ENCODE data around the gene DNAJC24. TPM values are rescaled to one million over a fixed set of nuclear protein-coding genes. Genes with fewer than 3 reads are reported as not detected.
A peak's percentile ranks its signal among the peaks of the same experiment; 100 is the strongest.

The DNAJC24 gene
- total RNA-seq, 1 experiment from 2014 or later: 50.4 TPM

GRCh38 chr11:31325160-31325559 is 44.5 kb upstream of the DNAJC24 start:
- DNase-seq (ENCODE audit: low spot score): peak; percentile 46
- BruUV-seq (replicated peaks): no TSS peak
- POLR2A ChIA-PET (ENCODE audit: low non-redundant PET): no interaction called here
- no peak for TF ChIP-seq CTCF (conservative IDR thresholded peaks at IDR 0.05; ENCODE audit: low read depth, low read length)
- TF ChIP-seq EZH2 (IDR thresholded peaks at IDR 0.05; ENCODE audit: borderline replicate concordance, low read depth, low read length, poor library complexity, severe bottlenecking): no peak
- Histone ChIP-seq H3K27ac (ENCODE audit: low read depth, low read length, poor library complexity, severe bottlenecking) (no peak overlapping the region), H3K27me3 (replicated peaks; ENCODE audit: insufficient read depth, low read depth, low read length, poor library complexity) (no peaks in the 10 kb centered on the region), H3K4me1 (ENCODE audit: insufficient read depth, low read length, poor library complexity, severe bottlenecking) (no peaks in the 10 kb centered on the region), H3K36me3 (ENCODE audit: insufficient read depth, low read length, poor library complexity, severe bottlenecking) (no peaks in the 10 kb centered on the region), H3K9me3 (ENCODE audit: low read depth, low read length, poor library complexity, severe bottlenecking) (no peaks in the 10 kb centered on the region), H3K4me3 (ENCODE audit: low read depth, low read length, poor library complexity, severe bottlenecking) (no peak overlapping the region)
- CTCF ChIA-PET: no interaction called here
- intact Hi-C loops (cut with micrococcal nuclease; ENCODE audit: unreplicated experiment): no loop called here

GRCh38 chr11:31326470-31327148 is 43.1 kb upstream of the DNAJC24 start:
- intact Hi-C loops (cut with micrococcal nuclease; ENCODE audit: unreplicated experiment): no loop called here

GRCh38 chr11:31327417-31327816 is 42.2 kb upstream of the DNAJC24 start:
- BruUV-seq (replicated peaks): no TSS peak
- no peaks in the 10 kb centered on the region for H3K4me1 ChIP-seq (ENCODE audit: insufficient read depth, low read length, poor library complexity, severe bottlenecking)
- no peak for DNase-seq (ENCODE audit: low spot score)
- POLR2A ChIA-PET (ENCODE audit: low non-redundant PET): no interaction called here
- CTCF ChIA-PET: no interaction called here
- no peaks in the 10 kb centered on the region for H3K36me3 ChIP-seq (ENCODE audit: insufficient read depth, low read length, poor library complexity, severe bottlenecking)
- H3K27me3 ChIP-seq (replicated peaks; ENCODE audit: insufficient read depth, low read depth, low read length, poor library complexity): no peaks in the 10 kb centered on the region
- TF ChIP-seq EZH2 (IDR thresholded peaks at IDR 0.05; ENCODE audit: borderline replicate concordance, low read depth, low read length, poor library complexity, severe bottlenecking) (no peak), CTCF (conservative IDR thresholded peaks at IDR 0.05; ENCODE audit: low read depth, low read length) (no peak)
- no peak overlapping the region for H3K4me3 ChIP-seq (ENCODE audit: low read depth, low read length, poor library complexity, severe bottlenecking)
- H3K9me3 ChIP-seq (ENCODE audit: low read depth, low read length, poor library complexity, severe bottlenecking): peaks cover 3% of the 10 kb centered on the region
- no peak overlapping the region for H3K27ac ChIP-seq (ENCODE audit: low read depth, low read length, poor library complexity, severe bottlenecking)
- intact Hi-C loops (cut with micrococcal nuclease; ENCODE audit: unreplicated experiment): no loop called here

More at GRCh38 chr11:31326470-31327148, 43.1 kb upstream of the DNAJC24 start:
- POLR2A ChIA-PET (ENCODE audit: low non-redundant PET): no interaction called here
- H3K4me3 ChIP-seq (ENCODE audit: low read depth, low read length, poor library complexity, severe bottlenecking): no peak overlapping the region
- no peak for DNase-seq (ENCODE audit: low spot score)
- H3K27me3 ChIP-seq (replicated peaks; ENCODE audit: insufficient read depth, low read depth, low read length, poor library complexity): no peaks in the 10 kb centered on the region
- no peaks in the 10 kb centered on the region for H3K4me1 ChIP-seq (ENCODE audit: insufficient read depth, low read length, poor library complexity, severe bottlenecking)
- TF ChIP-seq EZH2 (IDR thresholded peaks at IDR 0.05; ENCODE audit: borderline replicate concordance, low read depth, low read length, poor library complexity, severe bottlenecking): no peak
- no peak for TF ChIP-seq CTCF (conservative IDR thresholded peaks at IDR 0.05; ENCODE audit: low read depth, low read length)
- H3K27ac ChIP-seq (ENCODE audit: low read depth, low read length, poor library complexity, severe bottlenecking): no peak overlapping the region
- peaks cover 3% of the 10 kb centered on the region for H3K9me3 ChIP-seq (ENCODE audit: low read depth, low read length, poor library complexity, severe bottlenecking)
- no peaks in the 10 kb centered on the region for H3K36me3 ChIP-seq (ENCODE audit: insufficient read depth, low read length, poor library complexity, severe bottlenecking)
- no TSS peak for BruUV-seq (replicated peaks)
- CTCF ChIA-PET: no interaction called here
